Measurements from ENCODE around the gene VTI1A. TPM values are rescaled to one million over a fixed set of nuclear protein-coding genes. Genes with fewer than 3 reads are reported as not detected.
A peak's percentile ranks its signal among the peaks of the same experiment; 100 is the strongest.

VTI1A gene
- total RNA-seq, 1 experiment from 2014 or later, result 18.1 TPM

GRCh38 chr10:112752288-112752687 lies 305.3 kb downstream of the VTI1A start:
- H3K4me3 ChIP-seq, result no peak overlapping the region
- no peaks in the 10 kb centered on the region for H3K9me3 ChIP-seq (ENCODE audit: insufficient read depth, low read depth)
- H3K79me2 ChIP-seq (ENCODE audit: low read depth), result no peaks in the 10 kb centered on the region
- H2AFZ ChIP-seq, result no peak overlapping the region
- CTCF ChIA-PET, result no interaction called here
- H3K4me1 ChIP-seq (replicated peaks; ENCODE audit: insufficient read depth), result peaks cover 14% of the 10 kb centered on the region
- no peaks in the 10 kb centered on the region for H3K36me3 ChIP-seq (ENCODE audit: low read depth)
- no peak overlapping the region for H3K27ac ChIP-seq
- no peaks in the 10 kb centered on the region for H3F3A ChIP-seq (ENCODE audit: insufficient read depth, low read depth)
- no peaks in the 10 kb centered on the region for H4K20me1 ChIP-seq (ENCODE audit: insufficient read depth)
- no peaks in the 10 kb centered on the region for H3K9me2 ChIP-seq (ENCODE audit: insufficient read depth)
- peak overlapping the region; percentile 4; the same call in 1 of the 2 replicates for H3K4me2 ChIP-seq
- BruUV-seq (replicated peaks), result no TSS peak
- no peak for TF ChIP-seq CTCF (conservative IDR thresholded peaks at IDR 0.05)
- no peak for TF ChIP-seq EZH2 (IDR thresholded peaks at IDR 0.05; ENCODE audit: low read depth)
- H3K27me3 ChIP-seq (ENCODE audit: insufficient read depth, low read depth), result no peaks in the 10 kb centered on the region
- intact Hi-C loops (cut with micrococcal nuclease; ENCODE audit: unreplicated experiment), result no loop called here
- DNase-seq, result no peak
- POLR2A ChIA-PET (ENCODE audit: unreplicated experiment), result no interaction called here

DNA sequence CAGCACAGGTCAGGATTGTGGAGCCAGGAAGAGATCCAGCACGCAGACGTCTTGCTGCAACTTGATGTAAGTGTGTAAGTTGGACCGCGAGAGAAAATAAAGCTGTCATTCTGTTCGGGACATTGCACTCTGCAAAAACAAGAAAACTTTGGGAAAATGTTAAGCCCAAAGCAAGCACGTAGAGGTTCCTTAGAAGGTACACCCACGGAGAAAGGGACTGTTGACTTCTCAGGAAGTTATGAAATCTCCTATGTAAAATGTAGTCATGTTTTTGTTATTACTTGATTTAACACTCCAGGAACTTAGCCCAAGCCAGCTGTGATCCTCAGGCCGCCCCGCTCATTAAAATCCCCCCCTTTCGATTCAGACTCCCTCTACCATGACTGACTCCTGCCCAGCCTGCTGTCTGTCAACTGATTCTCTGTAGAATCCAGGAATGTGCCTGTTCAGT lies 307.0 kb downstream of the VTI1A start:
- no peak for TF ChIP-seq EZH2 (IDR thresholded peaks at IDR 0.05; ENCODE audit: low read depth)
- TF ChIP-seq CTCF (conservative IDR thresholded peaks at IDR 0.05), result no peak
- BruUV-seq (replicated peaks), result no TSS peak
- POLR2A ChIA-PET (ENCODE audit: unreplicated experiment), result no interaction called here

DNA sequence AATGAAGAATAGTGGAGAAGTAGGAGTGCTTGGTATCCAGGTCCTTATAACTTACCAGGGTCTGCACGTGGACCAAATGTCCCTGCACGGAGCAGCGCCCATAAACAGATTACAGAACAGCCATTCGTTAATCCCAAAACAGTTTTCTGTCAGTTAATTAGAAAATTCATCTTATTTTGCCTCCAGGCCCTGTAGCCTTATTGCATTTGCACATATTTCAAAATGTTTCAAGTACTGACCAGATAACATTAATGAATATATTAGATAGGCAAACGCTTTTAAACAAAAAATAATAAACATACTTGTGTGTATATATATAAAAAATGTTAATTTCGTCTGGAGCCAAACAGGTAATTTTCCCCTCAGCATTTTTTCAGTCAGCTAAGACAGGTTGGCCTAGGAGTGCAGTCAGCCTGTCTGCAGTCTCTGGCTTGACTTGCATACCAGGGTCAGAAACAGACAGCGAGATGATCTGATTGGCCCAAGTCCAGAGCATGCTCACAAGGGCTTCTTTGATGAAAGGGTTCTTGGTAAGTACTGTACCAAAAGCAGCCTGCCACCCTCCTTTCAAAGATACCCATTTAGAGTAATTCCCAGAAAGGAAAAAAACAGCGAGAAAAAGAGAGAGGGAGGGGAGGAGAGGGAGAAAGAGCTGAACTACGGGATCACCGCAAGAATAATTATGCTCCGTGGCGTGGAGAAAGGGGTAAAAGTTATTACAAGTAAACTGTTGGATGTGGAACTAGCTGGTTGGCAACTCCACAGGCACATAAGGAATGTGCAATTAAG lies 308.6 kb downstream of the VTI1A start:
- Histone ChIP-seq H3K9me2 (ENCODE audit: insufficient read depth) (no peaks in the 10 kb centered on the region), H3K4me3 (no peak overlapping the region), H3K79me2 (ENCODE audit: low read depth) (no peaks in the 10 kb centered on the region), H3K9me3 (ENCODE audit: insufficient read depth, low read depth) (no peaks in the 10 kb centered on the region), H2AFZ (no peak overlapping the region), H4K20me1 (ENCODE audit: insufficient read depth) (no peaks in the 10 kb centered on the region), H3K27me3 (ENCODE audit: insufficient read depth, low read depth) (no peaks in the 10 kb centered on the region), H3K4me2 (no peak overlapping the region), H3K27ac (no peak overlapping the region), H3F3A (ENCODE audit: insufficient read depth, low read depth) (no peaks in the 10 kb centered on the region), H3K36me3 (ENCODE audit: low read depth) (no peaks in the 10 kb centered on the region), H3K4me1 (replicated peaks; ENCODE audit: insufficient read depth) (peaks cover 14% of the 10 kb centered on the region)
- DNase-seq, result no peak
- ChIA-PET CTCF (no interaction called here), POLR2A (ENCODE audit: unreplicated experiment) (no interaction called here)
- no peak for TF ChIP-seq EZH2 (IDR thresholded peaks at IDR 0.05; ENCODE audit: low read depth)
- no peak for TF ChIP-seq CTCF (conservative IDR thresholded peaks at IDR 0.05)
- intact Hi-C loops (cut with micrococcal nuclease; ENCODE audit: unreplicated experiment), result no loop called here
- no TSS peak for BruUV-seq (replicated peaks)

More for the DNA sequence above, 307.0 kb downstream of the VTI1A start:
- H3K36me3 ChIP-seq (ENCODE audit: low read depth), result no peaks in the 10 kb centered on the region
- H3K27ac ChIP-seq, result no peak overlapping the region
- intact Hi-C loops (cut with micrococcal nuclease; ENCODE audit: unreplicated experiment), result no loop called here
- no peaks in the 10 kb centered on the region for H3K27me3 ChIP-seq (ENCODE audit: insufficient read depth, low read depth)
- H3K4me2 ChIP-seq, result no peak overlapping the region
- no peaks in the 10 kb centered on the region for H4K20me1 ChIP-seq (ENCODE audit: insufficient read depth)
- no peaks in the 10 kb centered on the region for H3K9me3 ChIP-seq (ENCODE audit: insufficient read depth, low read depth)
- H3K79me2 ChIP-seq (ENCODE audit: low read depth), result no peaks in the 10 kb centered on the region
- DNase-seq, result no peak
- no peak overlapping the region for H2AFZ ChIP-seq
- no peak overlapping the region for H3K4me3 ChIP-seq
- H3K4me1 ChIP-seq (replicated peaks; ENCODE audit: insufficient read depth), result peaks cover 14% of the 10 kb centered on the region
- no peaks in the 10 kb centered on the region for H3F3A ChIP-seq (ENCODE audit: insufficient read depth, low read depth)
- CTCF ChIA-PET, result no interaction called here
- H3K9me2 ChIP-seq (ENCODE audit: insufficient read depth), result no peaks in the 10 kb centered on the region
